ENCODE results near the gene PRTFDC1. TPM values are rescaled to one million over a fixed set of nuclear protein-coding genes. Genes with fewer than 3 reads are reported as not detected.

PRTFDC1 gene
- total RNA-seq, 8 experiments from 2014 or later = 5.6 to 31.3 (median 10.1) TPM

DNA sequence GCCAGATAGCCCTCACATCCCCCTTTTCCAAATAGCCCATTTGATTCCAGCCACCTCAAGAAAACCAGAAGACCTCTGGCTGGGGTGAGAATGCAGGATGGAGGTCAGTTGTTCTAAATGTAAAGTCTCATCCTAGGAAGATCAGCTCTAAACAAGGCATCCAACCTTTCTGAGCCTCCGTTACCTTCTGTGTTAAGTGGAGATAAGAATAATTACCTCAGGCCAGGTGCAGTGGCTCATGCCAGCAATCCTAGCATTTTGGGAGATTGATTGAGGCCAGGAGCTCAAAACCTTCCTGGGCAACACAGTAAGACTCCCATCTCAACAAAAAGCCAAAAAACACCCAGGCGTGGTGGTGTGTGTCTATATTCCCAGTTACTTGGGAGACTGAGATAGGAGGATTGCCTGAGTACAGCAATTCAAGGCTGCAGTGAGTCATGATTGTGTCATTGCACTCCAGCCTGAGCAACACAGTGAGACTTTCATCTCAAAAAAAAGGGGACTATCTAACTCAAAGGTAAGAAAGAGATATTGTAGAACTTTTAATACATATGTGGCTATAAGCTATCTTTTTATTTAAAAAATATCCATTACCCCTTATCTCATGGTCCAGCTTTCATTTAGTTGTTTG, 43.5 kb downstream of the PRTFDC1 start:
- in situ Hi-C loops (cut with MboI; ENCODE audit: low pct_unique_long_range_greater_than_20kb in 2 of 9, low sequenced_read_pairs in 9 of 9, unreplicated experiment in 9 of 9) = no loop called here
- peak in 7 of 8 experiments; percentile 35 to 80 (median 56) for ATAC-seq (replicated peaks in 6 of 8)
- H3K4me3 ChIP-seq = no peak overlapping the region
- H3K4me1 ChIP-seq (replicated peaks in 1 of 2) = no peaks in the 10 kb centered on the region
- no peak overlapping the region for H3K27ac ChIP-seq
- whole genome bisulfite sequencing, 10 experiments = 29 to 100% (median 90%) methylated on average over 1 to 2 of the region's 2 CpGs; no CpG with 5 or more reads in 4 of the 10 experiments

DNA sequence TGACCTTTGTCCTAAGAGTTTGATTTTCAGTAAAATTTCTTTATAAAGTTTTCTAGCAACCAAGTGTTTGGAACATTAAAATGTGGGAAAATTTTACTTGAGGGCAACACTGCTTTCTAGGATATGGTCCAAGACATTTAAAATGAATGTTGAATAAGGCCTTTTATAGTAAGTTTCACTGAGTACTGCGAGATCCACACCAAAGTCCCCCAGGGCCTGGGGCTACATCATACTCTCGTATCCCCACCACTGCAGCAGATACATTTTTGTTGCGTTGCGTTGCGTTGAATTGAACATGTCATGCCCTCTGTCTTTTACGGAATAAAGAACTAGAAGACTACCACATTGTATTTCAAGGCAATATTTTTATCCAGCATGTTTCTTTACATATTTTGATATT, 44.5 kb downstream of the PRTFDC1 start:
- 70 to 100% (median 97%) methylated on average over 1 to 6 of the region's 6 CpGs; no CpG with 5 or more reads in 1 of the 10 experiments for WGBS, 10 experiments
- Histone ChIP-seq H3K27ac (no peak overlapping the region), H3K4me1 (replicated peaks in 1 of 2) (no peaks in the 10 kb centered on the region), H3K4me3 (no peak overlapping the region)
- in situ Hi-C loops (cut with MboI; ENCODE audit: low pct_unique_long_range_greater_than_20kb in 2 of 9, low sequenced_read_pairs in 9 of 9, unreplicated experiment in 9 of 9) = no loop called here
- ATAC-seq (replicated peaks in 6 of 8) = no peak

DNA sequence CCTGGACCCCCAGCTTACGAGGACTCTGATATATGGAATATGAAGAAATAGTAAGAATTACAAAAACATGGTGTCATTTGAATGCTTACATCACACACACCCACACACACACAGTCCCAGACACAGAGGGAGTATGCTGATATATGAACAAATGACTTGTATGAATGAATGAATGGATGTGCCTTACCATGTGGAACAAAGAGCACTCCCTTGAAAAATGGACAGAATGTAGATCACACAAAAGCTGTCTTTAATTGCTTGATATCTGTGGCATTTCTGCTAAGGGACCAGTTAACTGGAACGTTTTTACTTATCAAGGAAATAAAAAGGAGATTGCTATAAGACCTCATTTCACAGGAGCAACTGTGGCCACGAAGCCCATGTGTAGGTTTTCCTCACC, 46.0 kb downstream of the PRTFDC1 start:
- 60 to 100% (median 83%) methylated on average over 1 to 3 of the region's 3 CpGs; no CpG with 5 or more reads in 1 of the 10 experiments for WGBS, 10 experiments
- no peak for ATAC-seq (replicated peaks in 6 of 8)
- in situ Hi-C loops (cut with MboI; ENCODE audit: low pct_unique_long_range_greater_than_20kb in 2 of 9, low sequenced_read_pairs in 9 of 9, unreplicated experiment in 9 of 9) = no loop called here

GRCh38 chr10:24904824-24905223, 47.6 kb downstream of the PRTFDC1 start:
- ATAC-seq (replicated peaks in 6 of 8) = no peak
- Histone ChIP-seq H3K4me3 (no peak overlapping the region), H3K27ac (no peak overlapping the region), H3K4me1 (replicated peaks in 1 of 2) (peaks cover 8% of the 10 kb centered on the region in 2 donors)
- in situ Hi-C loops (cut with MboI; ENCODE audit: low pct_unique_long_range_greater_than_20kb in 2 of 9, low sequenced_read_pairs in 9 of 9, unreplicated experiment in 9 of 9) = no loop called here
- 67 to 100% (median 93%) methylated on average over 1 to 3 of the region's 4 CpGs; no CpG with 5 or more reads in 1 of the 10 experiments for WGBS, 10 experiments

More for the DNA sequence above, 46.0 kb downstream of the PRTFDC1 start:
- no peak overlapping the region for H3K27ac ChIP-seq
- H3K4me3 ChIP-seq = no peak overlapping the region
- H3K4me1 ChIP-seq (replicated peaks in 1 of 2) = peaks cover 8% of the 10 kb centered on the region in 2 donors

DNA sequence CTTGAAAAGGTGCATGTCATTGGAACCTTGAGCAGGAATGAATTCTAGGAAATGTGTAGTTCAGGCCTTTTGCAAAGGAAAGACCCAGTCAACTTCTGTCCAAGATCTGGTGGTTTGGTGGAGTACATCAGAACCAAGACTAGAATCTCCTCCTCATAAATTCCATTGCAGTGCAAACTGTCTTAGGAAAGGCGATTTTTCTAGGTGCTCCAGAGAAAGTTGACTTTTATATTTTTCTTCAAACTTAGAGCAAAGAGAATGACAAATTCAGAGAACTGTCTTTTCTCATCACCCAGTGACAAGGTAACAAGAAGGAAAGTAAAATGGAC, 50.0 kb downstream of the PRTFDC1 start:
- H3K4me1 ChIP-seq (replicated peaks in 1 of 2) = peaks cover 8% of the 10 kb centered on the region in 2 donors
- in situ Hi-C loops (cut with MboI; ENCODE audit: low pct_unique_long_range_greater_than_20kb in 2 of 9, low sequenced_read_pairs in 9 of 9, unreplicated experiment in 9 of 9) = no loop called here
- 30 to 100% (median 73%) methylated on average over 1 of the region's 1 CpG; no CpG with 5 or more reads in 2 of the 10 experiments for WGBS, 10 experiments
- no peak overlapping the region for H3K27ac ChIP-seq
- ATAC-seq (replicated peaks in 6 of 8) = no peak
- H3K4me3 ChIP-seq = no peak overlapping the region

DNA sequence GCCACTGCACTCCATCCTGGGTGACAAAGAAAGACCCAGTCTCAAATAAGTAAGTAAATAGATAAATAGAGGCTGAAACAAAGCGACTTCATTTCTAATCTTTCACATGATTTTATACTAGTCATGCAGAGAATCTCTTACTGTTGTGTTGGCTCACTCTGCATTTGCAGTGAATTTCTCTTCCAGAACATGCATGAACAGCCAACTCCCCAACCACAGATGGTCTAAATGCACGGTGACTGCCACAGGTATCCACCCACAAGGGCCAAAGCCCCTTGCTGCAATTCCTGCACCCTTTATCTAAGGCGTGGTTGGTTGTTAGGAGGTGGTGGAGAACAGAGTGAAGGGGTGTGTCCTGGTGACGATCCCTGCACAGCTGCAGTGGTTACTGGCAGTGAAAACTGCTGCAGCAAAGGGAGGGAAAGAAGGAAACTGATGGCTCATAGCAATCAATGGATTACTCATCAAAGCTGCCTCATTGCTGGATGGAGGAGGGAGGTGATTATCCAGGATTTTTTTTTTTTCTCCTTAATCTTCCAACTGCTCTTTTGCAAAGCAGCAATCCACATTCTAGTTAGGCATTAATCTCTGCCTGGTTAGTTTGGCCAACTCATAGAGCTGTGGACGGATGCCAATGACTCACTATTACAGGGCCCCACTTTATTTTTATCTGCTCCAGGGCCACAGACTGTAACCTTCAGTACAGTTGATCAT, 50.6 kb downstream of the PRTFDC1 start:
- 0 to 49% (median 28%) methylated on average over 1 to 5 of the region's 5 CpGs; no CpG with 5 or more reads in 4 of the 10 experiments for WGBS, 10 experiments
- H3K4me1 ChIP-seq (replicated peaks in 1 of 2) = peaks cover 8% of the 10 kb centered on the region in 2 donors
- peak; percentile 96 to 98 (median 98) for ATAC-seq (replicated peaks in 6 of 8)
- in situ Hi-C loops (cut with MboI; ENCODE audit: low pct_unique_long_range_greater_than_20kb in 2 of 9, low sequenced_read_pairs in 9 of 9, unreplicated experiment in 9 of 9) = no loop called here
- H3K4me3 ChIP-seq = no peak overlapping the region
- H3K27ac ChIP-seq = peak overlapping the region in 1 of 2 donors; percentile 40

GRCh38 chr10:24900888-24901685, 51.3 kb downstream of the PRTFDC1 start:
- no peak overlapping the region for H3K4me3 ChIP-seq
- H3K27ac ChIP-seq = no peak overlapping the region
- in situ Hi-C loops (cut with MboI; ENCODE audit: low pct_unique_long_range_greater_than_20kb in 2 of 9, low sequenced_read_pairs in 9 of 9, unreplicated experiment in 9 of 9) = no loop called here
- ATAC-seq (replicated peaks in 6 of 8) = peak in 4 of 8 experiments; percentile 3 to 27 (median 16)
- H3K4me1 ChIP-seq (replicated peaks in 1 of 2) = peaks cover 8% of the 10 kb centered on the region in 2 donors
- WGBS, 10 experiments = 35 to 100% (median 87%) methylated on average over 1 to 7 of the region's 7 CpGs; no CpG with 5 or more reads in 1 of the 10 experiments

GRCh38 chr10:24899571-24899970, 52.8 kb downstream of the PRTFDC1 start:
- ATAC-seq (replicated peaks in 6 of 8) = no peak
- 60 to 100% (median 92%) methylated on average over 1 to 2 of the region's 2 CpGs; no CpG with 5 or more reads in 4 of the 10 experiments for WGBS, 10 experiments
- peaks cover 8% of the 10 kb centered on the region in 2 donors for H3K4me1 ChIP-seq (replicated peaks in 1 of 2)
- in situ Hi-C loops (cut with MboI; ENCODE audit: low pct_unique_long_range_greater_than_20kb in 2 of 9, low sequenced_read_pairs in 9 of 9, unreplicated experiment in 9 of 9) = no loop called here
- H3K4me3 ChIP-seq = no peak overlapping the region
- no peak overlapping the region for H3K27ac ChIP-seq

DNA sequence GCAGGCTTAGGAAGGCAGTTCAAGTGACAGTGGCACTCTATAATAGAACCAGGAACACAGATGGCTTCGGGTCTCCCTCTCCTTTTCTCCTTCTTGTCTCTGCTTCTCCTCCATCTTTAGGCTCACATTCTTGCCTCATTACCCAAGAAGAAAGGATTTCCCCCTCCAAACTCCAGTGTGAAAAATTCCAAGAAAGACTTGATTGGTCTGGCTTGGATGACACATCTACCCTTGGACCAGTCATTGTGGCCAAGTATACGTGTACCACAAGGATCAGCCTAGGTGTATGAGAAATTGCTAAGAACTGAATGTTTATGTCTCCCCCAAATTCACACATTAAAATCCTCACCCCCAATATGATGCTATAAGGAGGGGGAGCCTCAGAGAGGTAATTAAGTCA, 53.9 kb downstream of the PRTFDC1 start:
- in situ Hi-C loops (cut with MboI; ENCODE audit: low pct_unique_long_range_greater_than_20kb in 2 of 9, low sequenced_read_pairs in 9 of 9, unreplicated experiment in 9 of 9) = no loop called here
- 33 to 92% (median 54%) methylated on average over 1 to 2 of the region's 2 CpGs; no CpG with 5 or more reads in 4 of the 10 experiments for WGBS, 10 experiments
- Histone ChIP-seq H3K4me3 (no peak overlapping the region), H3K4me1 (replicated peaks in 1 of 2) (peaks cover 8% of the 10 kb centered on the region in 2 donors), H3K27ac (no peak overlapping the region)
- ATAC-seq (replicated peaks in 6 of 8) = no peak

DNA sequence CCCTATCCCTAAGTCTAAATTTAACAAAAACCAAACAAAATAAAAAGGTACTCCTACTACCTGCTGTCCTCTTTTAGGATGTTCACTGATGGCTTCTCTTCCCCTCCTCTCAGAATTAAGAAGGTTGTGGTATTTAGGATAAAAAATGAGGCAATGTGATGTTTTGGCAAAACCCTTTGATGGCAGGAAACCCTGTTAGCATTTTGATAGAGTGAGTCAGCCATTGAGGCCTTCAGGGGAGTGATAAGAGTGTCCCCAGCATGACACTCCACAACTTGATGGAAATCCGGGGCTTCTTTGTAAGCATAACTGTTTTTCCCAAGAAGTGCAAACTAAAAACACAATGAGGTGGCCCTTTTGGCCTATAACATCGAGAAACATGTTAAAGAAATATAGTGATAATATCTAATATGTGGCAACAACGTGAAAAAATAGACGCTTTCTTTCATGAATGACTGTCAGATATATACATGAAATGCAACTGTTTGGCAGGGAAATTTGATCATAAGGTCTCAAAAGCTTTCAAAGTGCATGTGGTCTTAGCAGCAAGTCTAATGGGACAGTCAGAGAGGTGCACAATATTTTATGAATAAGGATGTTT, 55.0 kb downstream of the PRTFDC1 start:
- H3K4me3 ChIP-seq = no peak overlapping the region
- in situ Hi-C loops (cut with MboI; ENCODE audit: low pct_unique_long_range_greater_than_20kb in 2 of 9, low sequenced_read_pairs in 9 of 9, unreplicated experiment in 9 of 9) = no loop called here
- WGBS, 10 experiments = 30 to 96% (median 63%) methylated on average over 1 to 4 of the region's 4 CpGs; no CpG with 5 or more reads in 3 of the 10 experiments
- H3K4me1 ChIP-seq (replicated peaks in 1 of 2) = peaks cover 8% of the 10 kb centered on the region in 2 donors
- no peak overlapping the region for H3K27ac ChIP-seq
- no peak for ATAC-seq (replicated peaks in 6 of 8)

- ATAC-seq (replicated peaks in 6 of 8) = no peak
- H3K4me3 ChIP-seq = no peak overlapping the region
- 82 to 100% (median 97%) methylated on average over 1 to 6 of the region's 8 CpGs; no CpG with 5 or more reads in 2 of the 10 experiments for WGBS, 10 experiments
- H3K27ac ChIP-seq = no peak overlapping the region
- H3K4me1 ChIP-seq (replicated peaks in 1 of 2) = no peaks in the 10 kb centered on the region
- in situ Hi-C loops (cut with MboI; ENCODE audit: low pct_unique_long_range_greater_than_20kb in 2 of 9, low sequenced_read_pairs in 9 of 9, unreplicated experiment in 9 of 9) = no loop called here
Observed at GRCh38 chr10:24894728-24895127, 57.7 kb downstream of the PRTFDC1 start.

DNA sequence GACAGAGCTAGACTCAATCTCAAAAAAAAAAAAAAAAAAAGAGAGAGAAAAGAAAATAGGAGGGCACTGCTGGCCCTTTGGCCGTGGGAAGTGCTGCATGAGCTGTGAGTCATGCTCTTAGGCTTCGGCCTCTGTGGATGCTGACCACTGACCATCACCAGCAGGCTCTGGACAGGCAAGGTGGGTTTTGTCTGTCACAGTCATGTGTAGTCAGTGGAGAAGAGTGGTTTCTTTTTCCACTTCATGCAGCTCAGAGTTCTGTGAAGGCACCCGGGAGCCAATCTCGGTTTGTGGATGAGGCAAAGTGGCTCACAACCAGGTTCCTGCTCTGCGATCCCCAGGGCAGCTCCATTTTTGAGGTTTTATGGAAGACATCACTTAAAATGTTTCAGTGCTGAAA, 58.1 kb downstream of the PRTFDC1 start:
- no peaks in the 10 kb centered on the region for H3K4me1 ChIP-seq (replicated peaks in 1 of 2)
- no peak overlapping the region for H3K27ac ChIP-seq
- 17 to 100% (median 80%) methylated on average over 1 to 3 of the region's 5 CpGs; no CpG with 5 or more reads in 5 of the 10 experiments for WGBS, 10 experiments
- in situ Hi-C loops (cut with MboI; ENCODE audit: low pct_unique_long_range_greater_than_20kb in 2 of 9, low sequenced_read_pairs in 9 of 9, unreplicated experiment in 9 of 9) = no loop called here
- ATAC-seq (replicated peaks in 6 of 8) = peak in 1 of 8 experiments; percentile 50
- H3K4me3 ChIP-seq = no peak overlapping the region

All from motor neuron (in vitro differentiated cells).